GM19324 (cell line): ENCODE measurements around the gene HERC3.

Experiments used
- ATAC-seq: cut with Tn5 transposase; IDR thresholded peaks from one replicate; pipeline ENCODE4 v1.9.1; 2021; ENCODE audit warnings: mild to moderate bottlenecking, moderate library complexity; ENCODE audit not compliant: unreplicated experiment, low FRiP score

HERC3 gene

DNA sequence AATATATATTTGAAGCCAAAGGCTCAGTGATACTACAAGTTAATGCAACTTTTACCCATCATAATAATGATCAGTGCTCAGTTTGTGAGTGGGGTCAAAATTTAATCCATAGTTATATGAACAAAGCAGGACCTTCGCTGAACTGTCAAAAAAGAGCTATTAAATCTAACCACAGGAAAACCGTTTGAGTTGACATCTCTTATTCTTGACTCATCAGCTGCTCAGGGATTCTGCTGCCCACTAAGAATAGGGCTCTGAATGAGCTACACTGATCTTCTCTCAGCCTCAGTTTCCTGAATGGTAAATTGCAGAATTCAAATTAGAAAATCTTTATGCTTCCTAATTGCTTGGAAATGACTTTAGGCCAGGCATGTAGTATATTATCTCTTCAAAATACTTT, 150.3 kb downstream of the HERC3 start:
- ATAC-seq: no peak

GRCh38 chr4:88743696-88744095, 151.4 kb downstream of the HERC3 start:
- ATAC-seq: no peak

GRCh38 chr4:88744609-88745008, 152.3 kb downstream of the HERC3 start:
- ATAC-seq: no peak

DNA sequence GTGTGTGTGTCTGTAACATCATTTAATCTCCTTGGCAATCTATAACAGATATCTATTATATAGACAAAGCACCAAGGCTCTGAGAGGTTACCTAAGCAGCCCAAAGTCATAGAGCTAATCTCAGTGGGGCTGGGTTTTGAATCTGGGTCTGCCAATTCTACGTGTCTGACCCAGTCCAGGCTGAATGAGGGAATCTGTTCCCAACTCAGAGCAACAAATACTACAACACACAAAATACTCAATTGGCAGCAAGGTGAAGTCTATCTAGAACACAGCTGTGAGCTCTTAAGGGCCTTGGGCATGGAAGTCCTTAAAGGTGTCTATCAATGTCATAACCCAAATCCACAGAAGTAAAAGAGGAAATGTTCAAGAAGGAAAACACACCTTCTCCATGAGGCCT, 152.9 kb downstream of the HERC3 start:
- no peak for ATAC-seq

- no peak for ATAC-seq
Measured at GRCh38 chr4:88745581-88746163, 153.4 kb downstream of the HERC3 start.

- ATAC-seq: no peak
Measured at GRCh38 chr4:88746206-88746605, 153.9 kb downstream of the HERC3 start.

DNA sequence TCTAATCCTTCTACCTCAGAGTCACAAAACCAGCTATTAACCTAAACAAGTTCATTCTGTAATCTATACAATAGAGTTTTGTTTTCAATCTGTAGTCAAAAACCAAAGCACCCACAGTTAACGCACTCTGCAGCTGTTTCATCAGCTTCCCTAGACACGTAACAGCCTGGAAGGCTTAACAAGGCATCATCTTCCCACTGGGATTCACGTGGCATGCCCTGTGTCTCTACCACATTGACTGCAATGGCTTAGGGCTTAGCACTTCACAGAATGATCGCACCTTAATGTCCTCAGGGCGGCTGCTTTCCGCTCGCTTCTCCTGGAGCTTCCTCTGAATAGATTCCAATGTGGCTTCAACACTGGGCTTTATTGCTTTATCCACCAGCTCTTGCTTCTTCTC, 155.1 kb downstream of the HERC3 start:
- ATAC-seq: no peak

DNA sequence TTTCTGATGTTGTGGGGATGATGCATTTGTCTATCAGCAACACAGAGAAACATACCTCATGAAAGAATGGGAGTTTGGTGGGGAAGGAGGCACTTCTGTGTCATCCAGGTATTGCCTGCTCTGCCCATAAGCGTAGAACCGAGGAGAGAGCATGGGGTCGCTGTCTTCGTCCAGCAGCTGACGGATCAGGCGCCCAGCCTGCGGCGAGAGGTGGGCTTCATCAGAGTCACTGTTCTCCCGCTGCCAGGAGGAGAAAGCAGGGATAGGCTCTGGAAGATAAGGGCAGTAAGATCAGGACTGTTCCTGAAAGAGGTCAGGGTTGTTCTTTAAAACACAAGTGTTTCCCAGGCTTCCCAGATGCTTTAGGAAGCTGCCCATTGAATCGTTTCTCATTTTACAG, 158.1 kb downstream of the HERC3 start:
- ATAC-seq: no peak

GRCh38 chr4:88751258-88752075, 159.2 kb downstream of the HERC3 start:
- ATAC-seq: no peak

DNA sequence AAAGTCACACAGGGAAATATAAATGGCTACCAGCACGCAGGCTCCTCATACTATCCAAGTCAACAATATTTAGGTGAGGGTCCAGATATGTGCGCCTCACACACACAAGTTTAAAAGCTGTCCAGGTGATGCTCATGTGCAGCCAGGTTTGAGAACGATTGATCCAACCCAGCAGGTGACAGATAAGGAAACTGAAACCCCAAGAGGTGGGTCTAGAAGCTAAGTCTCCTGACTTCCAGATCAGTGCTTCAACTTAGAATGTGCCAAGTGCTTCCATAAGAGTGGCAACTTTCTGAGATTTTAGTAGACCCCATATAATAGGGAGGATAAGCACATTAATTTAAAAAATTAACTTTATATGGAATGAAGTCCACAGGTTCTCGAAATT, 159.8 kb downstream of the HERC3 start:
- ATAC-seq: no peak

GRCh38 chr4:88752754-88753153, 160.5 kb downstream of the HERC3 start:
- ATAC-seq: no peak

DNA sequence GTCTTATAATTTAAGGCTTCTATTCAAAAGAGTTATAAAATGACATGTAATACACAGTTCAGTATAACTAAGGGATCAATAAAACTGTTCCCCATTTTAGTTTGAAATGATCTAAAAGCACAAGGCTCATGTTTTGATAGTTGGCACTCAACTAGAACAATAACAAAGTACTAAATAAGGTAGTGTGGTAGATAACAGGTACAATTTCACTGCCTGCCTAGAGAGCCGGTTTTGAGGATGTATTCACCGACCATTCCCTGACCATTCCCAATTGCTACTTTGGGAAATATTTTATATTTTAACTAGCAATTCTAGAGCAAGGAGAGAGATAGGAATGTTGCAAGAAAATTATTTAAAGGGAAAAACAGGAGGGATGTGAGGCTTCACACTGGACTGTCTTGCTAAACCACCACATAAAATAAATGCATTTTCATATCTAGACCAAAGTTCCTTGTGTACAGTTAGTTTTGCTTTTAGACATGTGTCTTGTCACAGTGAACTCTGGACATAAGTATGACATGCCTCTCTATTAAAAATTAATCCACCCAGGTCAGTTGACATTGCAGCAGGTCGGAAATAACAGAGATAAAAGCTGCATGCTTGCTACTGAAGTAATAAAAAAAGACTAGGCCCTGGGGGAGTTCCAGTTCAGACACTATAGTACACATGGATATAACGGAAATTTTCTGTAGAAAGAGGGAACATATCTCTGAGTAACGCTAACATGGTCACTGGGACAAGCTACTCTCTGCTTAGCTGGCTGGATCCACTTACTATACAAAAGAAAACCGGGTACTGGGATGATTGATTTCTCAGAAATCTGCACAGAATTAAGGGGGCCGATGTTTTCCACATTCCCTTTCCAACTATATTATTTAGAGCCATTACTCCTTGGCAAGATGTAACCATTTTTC, 161.6 kb downstream of the HERC3 start:
- ATAC-seq: no peak

- no peak for ATAC-seq
Measured at GRCh38 chr4:88754796-88755195, 162.5 kb downstream of the HERC3 start.

DNA sequence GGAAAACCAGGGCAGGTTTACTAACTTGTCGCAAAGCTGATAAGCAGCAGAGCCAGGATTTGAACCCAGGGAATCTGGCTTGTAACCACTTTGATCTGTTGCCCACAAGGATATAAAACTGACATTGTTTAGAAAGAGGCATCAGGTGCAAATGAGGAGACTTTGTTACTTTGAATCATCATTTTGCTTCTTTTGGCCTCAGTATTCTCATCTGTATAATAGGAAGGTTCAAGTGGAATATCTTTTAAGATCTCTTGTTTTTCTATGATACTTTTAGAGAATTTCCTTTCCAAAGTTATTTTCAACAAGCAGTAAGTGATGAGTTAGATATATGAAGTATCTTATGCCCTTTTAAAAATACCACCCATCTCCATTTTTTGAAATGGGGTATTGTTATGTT, 163.2 kb downstream of the HERC3 start:
- no peak for ATAC-seq

GRCh38 chr4:88756149-88756548, 163.9 kb downstream of the HERC3 start:
- no peak for ATAC-seq

DNA sequence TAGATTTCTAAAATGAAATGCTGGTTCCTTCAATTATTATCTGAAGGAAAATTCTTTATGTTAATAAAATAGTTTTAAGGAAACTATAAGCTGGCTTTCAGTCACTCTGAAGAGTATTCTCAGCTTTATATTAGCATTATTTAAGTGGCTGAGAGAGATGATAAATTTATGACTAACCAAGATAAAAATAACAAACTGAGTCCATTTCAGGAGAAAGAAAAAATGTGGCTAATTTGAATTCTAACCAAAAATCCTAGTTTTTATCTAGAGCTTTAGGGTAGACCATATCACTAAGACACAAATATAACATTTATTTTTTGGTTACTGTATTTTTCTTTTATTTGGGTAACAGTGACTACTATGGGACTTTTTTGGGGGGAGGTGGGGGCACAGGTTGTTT, 164.8 kb downstream of the HERC3 start:
- no peak for ATAC-seq

DNA sequence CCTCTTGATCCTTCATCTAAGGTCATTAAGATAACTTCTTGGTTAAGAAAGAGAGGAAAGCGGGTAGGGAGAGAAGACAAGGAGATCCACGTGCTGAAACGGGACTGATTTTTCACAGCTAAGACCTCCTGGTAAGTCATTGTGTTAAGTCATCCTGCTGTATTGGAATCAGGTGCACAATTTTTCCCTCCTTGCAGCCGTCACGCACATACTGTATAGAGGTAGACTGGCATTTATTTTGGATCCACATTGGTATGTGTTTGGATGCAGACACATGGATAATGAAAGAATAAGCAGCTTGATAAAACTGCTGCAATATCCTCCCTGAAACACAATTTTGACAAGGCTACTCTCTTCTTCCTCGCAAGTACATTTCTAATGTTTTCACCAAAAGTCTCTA, 165.5 kb downstream of the HERC3 start:
- ATAC-seq: no peak
